GM18517 (cell line): ENCODE measurements around the gene DMAC2L.
"Not testable (repeated sequence)": the region's sequence is repeated elsewhere in the genome, so short reads cannot be mapped to it uniquely, and the experiment has no call there.

ENCODE experiments used
- ATAC-seq: cut with Tn5 transposase; IDR thresholded peaks from one replicate; pipeline ENCODE4 v1.9.1; 2021; ENCODE audit warnings: mild to moderate bottlenecking, moderate library complexity; ENCODE audit not compliant: unreplicated experiment

DMAC2L gene

GRCh38 chr14:50311972-50312733 lies at the start of gene DMAC2L, which contains the start of gene L2HGDH:
Gene DMAC2L (plus strand): TSS chr14:50312324. CDS start chr14:50321488, 9,164 bp downstream.
Gene L2HGDH (minus strand): TSS chr14:50312229. CDS start chr14:50312150, 79 bp downstream.
- ATAC-seq = peak; percentile 80

GRCh38 chr14:50262865-50263264 lies 49.3 kb upstream of the DMAC2L start:
- no peak for ATAC-seq

- ATAC-seq = no peak
These were observed 48.8 kb upstream of the DMAC2L start for GRCh38 chr14:50263321-50263720.

GRCh38 chr14:50265029-50265428 lies 47.1 kb upstream of the DMAC2L start:
- ATAC-seq = no peak

- no peak for ATAC-seq
These were observed 41.2 kb upstream of the DMAC2L start for GRCh38 chr14:50270932-50271331.

- no peak for ATAC-seq
These were observed 39.6 kb upstream of the DMAC2L start for GRCh38 chr14:50272498-50272897.

GRCh38 chr14:50285861-50286260 lies 26.3 kb upstream of the DMAC2L start:
- no peak for ATAC-seq

GRCh38 chr14:50288146-50288545 lies 24.0 kb upstream of the DMAC2L start:
- ATAC-seq = no peak

GRCh38 chr14:50290306-50290705 lies 21.8 kb upstream of the DMAC2L start:
- ATAC-seq = no peak

GRCh38 chr14:50299585-50299984 lies 12.5 kb upstream of the DMAC2L start:
- ATAC-seq = no peak

- no peak for ATAC-seq
These were observed 10.2 kb upstream of the DMAC2L start for GRCh38 chr14:50301914-50302313.

GRCh38 chr14:50303744-50304471 lies 8.2 kb upstream of the DMAC2L start:
- ATAC-seq = no peak

- ATAC-seq = no peak
These were observed 3.7 kb upstream of the DMAC2L start for GRCh38 chr14:50308363-50308915.

- ATAC-seq = no peak
These were observed 1.7 kb upstream of the DMAC2L start for GRCh38 chr14:50310445-50310844.

- ATAC-seq = no peak
These were observed 670 bp upstream of the DMAC2L start for GRCh38 chr14:50311337-50311971.

- peak; percentile 36 for ATAC-seq
These were observed 570 bp downstream of the DMAC2L start for GRCh38 chr14:50312734-50313054.

GRCh38 chr14:50314098-50314497 lies 2.0 kb downstream of the DMAC2L start:
- ATAC-seq = not testable (repeated sequence)

GRCh38 chr14:50318031-50318626 lies 6.0 kb downstream of the DMAC2L start:
- no peak for ATAC-seq

- no peak for ATAC-seq
These were observed 7.2 kb downstream of the DMAC2L start for GRCh38 chr14:50319293-50319692.

- no peak for ATAC-seq
These were observed 7.6 kb downstream of the DMAC2L start for GRCh38 chr14:50319721-50320120.

GRCh38 chr14:50320283-50320682 lies 8.2 kb downstream of the DMAC2L start:
- peak; percentile 26 for ATAC-seq
